ENCODE measurements around the gene COLEC12.

COLEC12 gene

GRCh38 chr18:394262-394986 lies 106.1 kb downstream of the COLEC12 start:
- no peak for TF ChIP-seq CTCF (IDR thresholded peaks at IDR 0.05; ENCODE audit: low read depth, low read length)
- no peaks in the 10 kb centered on the region for H3K9me3 ChIP-seq
- DNase-seq = no peak
- no peak overlapping the region for H3K4me3 ChIP-seq (ENCODE audit: low read depth, low read length)
- H3K4me1 ChIP-seq = peaks cover 32% of the 10 kb centered on the region
- no peaks in the 10 kb centered on the region for H3K27me3 ChIP-seq
- no peaks in the 10 kb centered on the region for H3K36me3 ChIP-seq

GRCh38 chr18:393574-393957 lies 106.9 kb downstream of the COLEC12 start:
- Histone ChIP-seq H3K4me3 (ENCODE audit: low read depth, low read length) (no peak overlapping the region), H3K4me1 (peaks cover 35% of the 10 kb centered on the region), H3K36me3 (no peaks in the 10 kb centered on the region), H3K9me3 (no peaks in the 10 kb centered on the region), H3K27me3 (no peaks in the 10 kb centered on the region)
- no peak for TF ChIP-seq CTCF (IDR thresholded peaks at IDR 0.05; ENCODE audit: low read depth, low read length)
- DNase-seq = peak; percentile 13

GRCh38 chr18:392928-393573 lies 107.5 kb downstream of the COLEC12 start:
- Histone ChIP-seq H3K27me3 (no peaks in the 10 kb centered on the region), H3K36me3 (no peaks in the 10 kb centered on the region), H3K4me1 (peaks cover 37% of the 10 kb centered on the region), H3K4me3 (ENCODE audit: low read depth, low read length) (no peak overlapping the region), H3K9me3 (no peaks in the 10 kb centered on the region)
- DNase-seq = peak; percentile 17
- TF ChIP-seq CTCF (IDR thresholded peaks at IDR 0.05; ENCODE audit: low read depth, low read length) = no peak

- Histone ChIP-seq H3K36me3 (no peaks in the 10 kb centered on the region), H3K9me3 (no peaks in the 10 kb centered on the region), H3K4me3 (ENCODE audit: low read depth, low read length) (no peak overlapping the region), H3K4me1 (peaks cover 34% of the 10 kb centered on the region), H3K27me3 (no peaks in the 10 kb centered on the region)
- DNase-seq = no peak
- no peak for TF ChIP-seq CTCF (IDR thresholded peaks at IDR 0.05; ENCODE audit: low read depth, low read length)
These were observed 109.6 kb downstream of the COLEC12 start for GRCh38 chr18:390741-391478.

GRCh38 chr18:389658-390357 lies 110.7 kb downstream of the COLEC12 start:
- H3K27me3 ChIP-seq = no peaks in the 10 kb centered on the region
- H3K36me3 ChIP-seq = no peaks in the 10 kb centered on the region
- peaks cover 26% of the 10 kb centered on the region for H3K4me1 ChIP-seq
- no peak for DNase-seq
- no peak overlapping the region for H3K4me3 ChIP-seq (ENCODE audit: low read depth, low read length)
- H3K9me3 ChIP-seq = no peaks in the 10 kb centered on the region
- TF ChIP-seq CTCF (IDR thresholded peaks at IDR 0.05; ENCODE audit: low read depth, low read length) = peak; percentile 31
